AG04450 (cell line): ENCODE data around the gene ASPHD1. TPM values are rescaled to one million over a fixed set of nuclear protein-coding genes. Genes with fewer than 3 reads are reported as not detected.

Source experiments
- CTCF ChIA-PET: fragments of 300-600, 350-600 bp; formaldehyde crosslinking; extraction: SDS; loops from one replicate; lab custom pipeline; 2022; ENCODE audit warnings: antibody characterized with exemption, inconsistent platforms; lab: Charles Lee
- POLR2A ChIA-PET: fragments of 350-600 bp; formaldehyde crosslinking; extraction: SDS; loops from one replicate; lab custom pipeline; 2021; ENCODE audit warnings: antibody characterized with exemption, inconsistent platforms; lab: Yijun Ruan, JAX
- DNase-seq: peaks from one replicate; pipeline ENCODE4 v3.0.0-alpha.2; 2011; ENCODE audit warnings: low read depth, low spot score
- H3K27ac ChIP-seq: one replicate; pipeline ENCODE4 v1.5.1; 2012; ENCODE audit warnings: low read depth, low read length, control low read depth
- H3K27me3 ChIP-seq: one replicate; pipeline ENCODE4 v1.6.0; 2012; ENCODE audit warnings: low read length; ENCODE audit not compliant: control insufficient read depth, insufficient read depth
- H3K4me3 ChIP-seq: 2 replicates; pipeline ENCODE4 v1.5.1; 2011; ENCODE audit warnings: mild to moderate bottlenecking, low read depth, low read length, control low read depth
- H3K9me3 ChIP-seq: 2 replicates; pipeline ENCODE4 v1.5.1; 2012; ENCODE audit warnings: low read length; ENCODE audit not compliant: control insufficient read depth, insufficient read depth
- CTCF ChIP-seq: IDR thresholded peaks from 2 replicates; pipeline ENCODE4 v1.5.1; 2011; ENCODE audit warnings: low read depth, low read length, control low read depth, inconsistent platforms
- polyA plus RNA-seq: library from polyadenylated mRNA; depleted of rRNA; stranded (reverse); fragments of >200 nt; gene quantifications from 2 replicates; pipeline ENCODE4 v1.2.3, GENCODE V29; 2011

Gene ASPHD1
- polyA plus RNA-seq, 1 experiment, result 3.5 TPM

- Histone ChIP-seq H3K9me3 (no peaks in the 10 kb centered on the region; the same call in 1 of the 2 replicates), H3K4me3 (no peak overlapping the region), H3K27ac (no peak overlapping the region), H3K27me3 (no peaks in the 10 kb centered on the region)
- POLR2A ChIA-PET, result no interaction called here
- TF ChIP-seq CTCF, result no peak
- CTCF ChIA-PET, result interaction anchor here (0.5 kb wide), 1 partner anchor 14 kb away, joined by 6 read pairs; no protein-coding TSS in a partner anchor
- DNase-seq, result no peak
Observed at GRCh38 chr16:29921034-29921385, 20.7 kb downstream of the ASPHD1 start.

DNA sequence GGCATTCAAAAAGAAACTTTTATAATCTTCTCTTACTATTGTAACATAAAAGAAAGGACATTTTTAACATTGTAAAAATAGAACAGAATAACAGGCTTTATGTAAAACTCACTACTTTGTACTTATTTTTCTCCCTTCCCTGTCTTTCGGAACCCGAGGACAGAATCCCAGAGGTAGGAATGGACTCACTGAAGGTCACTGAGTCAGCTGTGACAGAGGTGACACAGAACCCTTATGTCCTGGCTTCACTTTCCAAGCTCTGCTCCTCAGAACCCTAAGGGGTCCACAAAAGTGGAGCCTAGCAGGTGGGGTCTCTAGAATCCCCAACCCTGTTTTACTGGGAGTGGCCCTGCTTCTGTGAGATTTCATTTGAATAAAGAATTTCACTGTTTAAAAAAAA lies 22.0 kb downstream of the ASPHD1 start:
- no peaks in the 10 kb centered on the region for H3K27me3 ChIP-seq
- POLR2A ChIA-PET, result no interaction called here
- CTCF ChIA-PET, result no interaction called here

GRCh38 chr16:29922986-29923501 lies 22.8 kb downstream of the ASPHD1 start:
- Histone ChIP-seq H3K4me3 (no peak overlapping the region), H3K27me3 (no peaks in the 10 kb centered on the region), H3K27ac (no peak overlapping the region), H3K9me3 (no peaks in the 10 kb centered on the region; the same call in 1 of the 2 replicates)
- POLR2A ChIA-PET, result no interaction called here
- TF ChIP-seq CTCF, result no peak
- DNase-seq, result no peak
- CTCF ChIA-PET, result interaction anchor here (0.9 kb wide), 1 partner anchor 12 kb away, joined by 4 read pairs; no protein-coding TSS in a partner anchor

More for the DNA sequence above, 22.0 kb downstream of the ASPHD1 start:
- no peak for TF ChIP-seq CTCF
- Histone ChIP-seq H3K4me3 (no peak overlapping the region), H3K9me3 (no peaks in the 10 kb centered on the region; the same call in 1 of the 2 replicates), H3K27ac (no peak overlapping the region)
- DNase-seq, result no peak

DNA sequence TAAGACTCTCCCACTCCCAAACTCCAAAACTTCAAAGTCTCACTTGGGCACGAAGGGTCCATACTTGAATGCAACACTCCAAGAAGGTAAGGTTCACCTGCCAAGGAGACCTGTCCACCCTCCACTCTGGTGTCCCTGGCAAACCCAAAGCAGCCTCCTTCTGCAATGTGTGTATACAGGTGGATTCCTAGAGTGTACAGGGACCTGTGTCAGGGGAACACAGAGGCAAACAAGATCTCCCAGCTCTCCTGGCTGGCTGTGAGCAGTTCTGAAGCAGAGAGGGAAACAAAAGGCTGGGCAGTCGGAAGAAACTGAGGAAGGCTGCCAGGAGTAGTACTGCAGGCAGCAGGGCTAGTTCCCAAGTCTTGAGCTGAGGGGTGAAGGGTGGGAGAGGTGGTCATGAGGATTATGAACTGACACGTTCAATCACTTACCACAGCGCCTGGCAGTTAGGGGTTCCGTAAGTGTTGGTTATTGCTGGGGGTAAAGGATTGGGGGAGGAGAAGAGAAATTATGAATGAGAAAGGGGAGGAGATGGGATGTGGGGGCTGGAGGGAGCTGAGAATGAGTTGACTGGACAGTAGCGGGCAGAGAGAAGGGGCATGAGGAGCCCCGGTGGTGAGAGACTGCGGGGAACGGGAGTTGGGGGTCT lies 24.9 kb downstream of the ASPHD1 start:
- ChIA-PET POLR2A (interaction anchor here (0.5 to 2.7 kb wide), 10 partner anchors 19 to 602 kb away, joined by 3 to 25 read pairs (median 4); partner anchors contain the start of genes ASPHD1, HIRIP3, INO80E and TAOK2), CTCF (interaction anchor here (0.8 to 2.4 kb wide), 3 partner anchors 8 to 77 kb away, joined by 3 to 7 read pairs (median 3); no protein-coding TSS in a partner anchor)
- H3K9me3 ChIP-seq, result no peaks in the 10 kb centered on the region; the same call in 1 of the 2 replicates
- H3K27me3 ChIP-seq, result no peaks in the 10 kb centered on the region
- peak overlapping the region; percentile 96 for H3K4me3 ChIP-seq
- H3K27ac ChIP-seq, result peak overlapping the region; percentile 31
- TF ChIP-seq CTCF, result no peak
- no peak for DNase-seq
